ENCODE data around the gene PPM1A. TPM values are rescaled to one million over a fixed set of nuclear protein-coding genes. Genes with fewer than 3 reads are reported as not detected.

PPM1A gene
- total RNA-seq, 1 donor from 2014 or later, result 14.7 TPM

GRCh38 chr14:60266021-60266937 is 17.3 kb downstream of the PPM1A start:
- DNase-seq (ENCODE audit: low read depth, low spot score), result no peak

- DNase-seq (ENCODE audit: low read depth, low spot score), result no peak
These were observed 23.2 kb downstream of the PPM1A start for GRCh38 chr14:60272177-60272576.

DNA sequence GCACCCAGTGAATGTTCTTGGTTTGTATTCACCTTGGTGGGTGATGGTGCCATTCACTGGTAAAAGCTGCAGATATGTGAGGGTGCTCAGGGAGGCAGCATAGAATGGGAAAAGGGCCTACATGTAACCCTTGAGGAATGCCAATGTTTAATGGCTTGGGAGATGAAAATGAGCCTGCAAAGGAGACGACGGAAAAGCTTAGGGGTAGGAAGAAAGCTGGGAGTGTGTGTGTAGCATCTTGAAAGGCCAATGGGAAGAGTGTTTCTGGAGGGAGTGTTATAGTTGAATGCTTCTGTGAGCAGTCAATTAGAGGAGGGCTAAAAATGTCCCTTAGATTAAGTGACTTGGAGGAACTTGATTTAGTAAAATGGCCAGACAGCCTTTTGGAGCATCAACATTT is 24.9 kb downstream of the PPM1A start:
- no peak for DNase-seq (ENCODE audit: low read depth, low spot score)

DNA sequence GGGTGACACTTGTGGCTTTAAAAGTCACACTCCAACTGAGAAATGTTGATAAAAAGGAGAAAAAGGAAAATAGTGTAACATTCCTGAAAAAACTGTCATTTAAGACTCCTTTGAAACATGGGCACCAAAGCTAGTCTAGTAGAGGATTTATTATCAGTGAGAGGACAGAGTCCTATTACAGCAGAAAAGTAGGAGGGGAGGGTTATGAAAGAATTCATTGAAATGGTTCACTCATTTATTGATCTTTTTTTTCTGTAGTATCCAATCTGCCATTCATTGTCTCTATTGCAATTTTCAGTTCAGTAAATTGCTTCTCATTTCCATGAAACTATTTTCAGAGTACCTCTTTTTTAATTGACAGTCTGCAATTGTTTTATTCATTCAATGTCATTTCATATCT is 25.4 kb downstream of the PPM1A start:
- DNase-seq (ENCODE audit: low read depth, low spot score), result no peak

- no peak for DNase-seq (ENCODE audit: low read depth, low spot score)
These were observed 26.9 kb downstream of the PPM1A start for GRCh38 chr14:60275932-60276331.

DNA sequence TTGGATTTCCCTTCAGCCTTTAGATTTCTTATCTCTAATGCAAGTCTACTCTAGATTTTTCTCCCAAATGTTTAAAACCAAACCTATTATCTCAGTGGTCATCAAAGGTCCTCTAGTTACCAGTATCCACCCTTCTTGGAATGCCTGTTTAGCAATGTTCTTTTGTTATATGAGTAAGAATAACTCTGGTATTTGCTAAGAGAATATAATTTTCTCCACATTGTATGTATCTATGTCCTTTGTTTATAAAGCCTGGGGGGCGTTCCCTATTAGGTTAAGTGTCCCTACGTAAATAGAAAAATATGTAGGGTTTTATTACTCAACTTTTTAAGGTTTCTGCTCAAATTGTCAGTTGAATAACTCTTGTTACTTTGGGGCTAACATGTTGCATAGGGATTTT is 27.3 kb downstream of the PPM1A start:
- DNase-seq (ENCODE audit: low read depth, low spot score), result no peak

- DNase-seq (ENCODE audit: low read depth, low spot score), result no peak
These were observed 28.7 kb downstream of the PPM1A start for GRCh38 chr14:60277605-60278190.

DNA sequence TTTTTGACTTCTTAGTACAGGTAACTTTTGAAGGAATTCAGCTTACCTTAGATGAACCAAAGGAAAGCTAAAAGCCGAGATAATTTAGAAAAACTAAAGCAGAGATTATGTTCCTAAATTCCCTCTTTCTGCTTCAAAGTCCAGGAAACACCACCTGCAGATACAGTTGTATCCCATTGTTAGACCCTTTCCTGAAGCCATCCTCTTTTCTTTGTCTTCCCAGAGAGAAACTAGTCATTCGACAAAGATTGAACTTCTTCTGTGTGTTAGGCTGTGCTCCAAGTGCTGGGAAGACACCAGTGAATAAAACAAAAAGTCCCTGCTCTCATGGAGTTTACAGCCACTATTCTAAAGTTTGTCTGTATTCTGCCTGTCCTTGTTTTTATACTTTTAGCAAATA is 29.3 kb downstream of the PPM1A start:
- no peak for DNase-seq (ENCODE audit: low read depth, low spot score)

GRCh38 chr14:60287452-60287851 is 38.4 kb downstream of the PPM1A start:
- no peak for DNase-seq (ENCODE audit: low read depth, low spot score)

- no peak for DNase-seq (ENCODE audit: low read depth, low spot score)
These were observed 39.3 kb downstream of the PPM1A start for GRCh38 chr14:60288279-60288678.

- no peak for DNase-seq (ENCODE audit: low read depth, low spot score)
These were observed 45.5 kb downstream of the PPM1A start for GRCh38 chr14:60294411-60295069.

DNA sequence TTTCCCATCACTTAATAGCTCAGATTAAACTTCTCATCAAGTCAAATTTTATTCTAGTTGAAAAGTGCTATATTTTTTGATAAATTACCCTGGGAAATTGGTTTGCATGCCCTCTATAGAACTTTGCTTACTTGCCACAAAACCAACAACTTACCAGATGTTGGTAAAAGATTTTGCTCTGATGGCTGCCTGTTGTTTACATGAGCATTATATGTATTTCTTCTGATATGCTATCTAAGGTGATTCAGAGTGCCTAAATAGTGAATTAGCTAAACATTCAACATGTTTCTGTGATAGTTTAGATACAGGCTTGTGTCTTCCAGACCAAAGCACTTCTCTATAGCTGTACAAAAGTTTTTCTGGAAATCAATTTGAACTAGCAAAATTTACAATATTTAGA is 51.0 kb downstream of the PPM1A start:
- DNase-seq (ENCODE audit: low read depth, low spot score), result no peak

GRCh38 chr14:60301685-60302084 is 52.7 kb downstream of the PPM1A start:
- no peak for DNase-seq (ENCODE audit: low read depth, low spot score)

- DNase-seq (ENCODE audit: low read depth, low spot score), result no peak
These were observed 53.6 kb downstream of the PPM1A start for GRCh38 chr14:60302663-60303062.

- DNase-seq (ENCODE audit: low read depth, low spot score), result no peak
These were observed 54.7 kb downstream of the PPM1A start for GRCh38 chr14:60303745-60304144.

DNA sequence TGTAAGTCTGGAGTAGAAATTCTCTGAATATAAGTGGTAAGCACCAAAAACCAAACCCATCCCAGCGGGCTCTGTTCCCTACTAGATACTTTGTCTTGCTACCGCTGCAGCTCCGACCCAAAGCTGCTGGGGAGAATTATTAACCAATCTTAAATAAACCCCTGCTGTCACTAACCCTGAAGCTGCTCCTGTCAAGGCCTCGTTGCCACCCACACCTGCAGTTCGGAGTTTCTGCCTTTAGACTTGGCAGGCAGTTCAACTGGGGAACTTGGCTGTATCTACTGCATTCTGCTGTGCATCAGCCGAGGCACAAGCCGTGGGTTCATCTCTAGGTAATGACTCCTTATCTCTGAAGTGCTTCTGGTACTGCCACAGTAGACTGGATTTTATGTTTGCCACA is 55.5 kb downstream of the PPM1A start:
- DNase-seq (ENCODE audit: low read depth, low spot score), result no peak

DNA sequence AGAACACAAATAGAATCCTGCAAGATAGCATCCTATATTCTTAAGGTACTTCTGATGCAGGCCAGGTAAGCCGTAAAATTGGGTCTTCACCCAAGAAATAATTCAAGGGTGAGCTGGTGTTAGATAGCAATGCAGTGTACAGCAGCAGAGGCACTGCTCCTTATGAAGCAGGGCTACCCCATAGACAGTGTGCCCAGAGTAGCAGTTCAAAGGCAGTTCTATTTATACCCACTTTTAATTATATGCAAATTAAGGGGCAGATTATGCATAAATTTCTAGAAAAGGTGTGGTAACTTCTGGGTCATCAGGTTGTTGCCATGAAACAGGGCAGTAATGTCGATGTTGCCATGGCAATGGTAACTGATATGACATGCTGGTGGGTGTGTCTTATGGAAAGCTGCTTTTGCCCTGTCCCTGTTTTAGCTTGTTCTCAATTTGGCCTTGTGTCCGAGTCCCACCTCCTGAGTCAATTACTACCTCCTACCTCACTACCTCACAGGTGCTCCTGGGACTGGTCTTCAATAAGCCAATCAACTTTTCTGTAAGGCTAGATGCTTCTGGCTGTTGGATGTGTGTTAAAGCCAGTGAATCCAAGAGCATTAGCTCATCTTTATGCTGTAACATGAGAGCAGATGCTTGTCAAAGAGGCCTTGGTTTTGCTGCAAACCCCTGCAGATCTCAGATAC is 61.0 kb downstream of the PPM1A start:
- DNase-seq (ENCODE audit: low read depth, low spot score), result no peak

GRCh38 chr14:60311417-60311816 is 62.4 kb downstream of the PPM1A start:
- DNase-seq (ENCODE audit: low read depth, low spot score), result no peak

GRCh38 chr14:60313093-60313492 is 64.1 kb downstream of the PPM1A start:
- DNase-seq (ENCODE audit: low read depth, low spot score), result no peak

- no peak for DNase-seq (ENCODE audit: low read depth, low spot score)
These were observed 66.4 kb downstream of the PPM1A start for GRCh38 chr14:60315196-60315990.

GRCh38 chr14:60317609-60318008 is 68.6 kb downstream of the PPM1A start:
- DNase-seq (ENCODE audit: low read depth, low spot score), result no peak

Measured in pulmonary artery endothelial cell (primary cell).